HL-60 (cell line): ENCODE measurements around the gene KRT34.

ENCODE experiments used
- DNase-seq, 2 experiments: peaks; one replicate each; pipeline ENCODE4 v3.0.0-alpha.2; 2010 to 2020; ENCODE audit warnings: low read depth in 1 of 2, low spot score in 1 of 2
- H3K27ac ChIP-seq: fragments of 250-450 bp; sonication (Bioruptor Pico); replicated peaks from 2 replicates; pipeline ENCODE4 v1.5.1; 2020; ENCODE audit warnings: mild to moderate bottlenecking, moderate library complexity
- H3K27me3 ChIP-seq: fragments of 250-450 bp; sonication (Bioruptor Pico); 2 replicates; pipeline ENCODE4 v1.5.1; 2021; ENCODE audit warnings: mild to moderate bottlenecking, moderate library complexity; ENCODE audit not compliant: insufficient read depth, poor library complexity, severe bottlenecking
- H3K4me3 ChIP-seq: replicated peaks from 2 replicates; pipeline ENCODE4 v1.5.1; 2011; ENCODE audit warnings: mild to moderate bottlenecking, control low read depth, low read length; ENCODE audit not compliant: insufficient read depth
- GABPA ChIP-seq: IDR thresholded peaks from 2 replicates; pipeline ENCODE4 v1.6.1; 2012; ENCODE audit warnings: low read depth
- POLR2AphosphoS5 ChIP-seq: IDR thresholded peaks from 2 replicates; pipeline ENCODE4 v1.6.1; 2012; ENCODE audit warnings: low read depth
- SPI1 ChIP-seq: IDR thresholded peaks from 2 replicates; pipeline ENCODE4 v1.6.1; 2012; ENCODE audit warnings: low read depth, mild to moderate bottlenecking, borderline replicate concordance
- TF ChIP-seq, protein P1 (sequence below): IDR thresholded peaks from 2 replicates; pipeline ENCODE4 v1.6.1; 2012; ENCODE audit warnings: low read depth; ENCODE audit not compliant: insufficient replicate concordance
- TF ChIP-seq, protein P2 (sequence below): IDR thresholded peaks from one replicate; pipeline ENCODE4 v1.5.1; 2011; ENCODE audit warnings: low read length, control low read depth, inconsistent platforms; ENCODE audit not compliant: insufficient read depth

Gene KRT34

DNA sequence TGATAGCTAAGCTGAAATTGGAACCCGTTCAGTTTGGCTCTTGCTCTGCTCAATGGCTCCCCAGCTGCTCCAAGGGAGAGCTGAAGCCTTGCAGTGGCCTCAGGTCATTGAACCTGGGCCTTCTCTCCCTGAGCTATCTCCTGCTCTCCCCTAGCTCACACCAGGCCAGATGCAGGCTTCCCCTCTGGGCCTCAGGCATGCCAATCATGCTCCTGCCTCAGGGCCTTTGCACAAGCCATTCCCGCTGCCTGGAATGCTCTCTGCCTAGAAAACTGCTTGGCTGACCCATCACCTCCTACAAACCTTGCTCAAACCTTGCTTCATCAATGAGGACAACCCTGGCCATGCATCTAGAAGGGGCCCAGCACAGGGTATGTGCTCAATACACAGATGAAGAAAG is 49.9 kb downstream of the KRT34 start:
- TF ChIP-seq, protein P1, sequence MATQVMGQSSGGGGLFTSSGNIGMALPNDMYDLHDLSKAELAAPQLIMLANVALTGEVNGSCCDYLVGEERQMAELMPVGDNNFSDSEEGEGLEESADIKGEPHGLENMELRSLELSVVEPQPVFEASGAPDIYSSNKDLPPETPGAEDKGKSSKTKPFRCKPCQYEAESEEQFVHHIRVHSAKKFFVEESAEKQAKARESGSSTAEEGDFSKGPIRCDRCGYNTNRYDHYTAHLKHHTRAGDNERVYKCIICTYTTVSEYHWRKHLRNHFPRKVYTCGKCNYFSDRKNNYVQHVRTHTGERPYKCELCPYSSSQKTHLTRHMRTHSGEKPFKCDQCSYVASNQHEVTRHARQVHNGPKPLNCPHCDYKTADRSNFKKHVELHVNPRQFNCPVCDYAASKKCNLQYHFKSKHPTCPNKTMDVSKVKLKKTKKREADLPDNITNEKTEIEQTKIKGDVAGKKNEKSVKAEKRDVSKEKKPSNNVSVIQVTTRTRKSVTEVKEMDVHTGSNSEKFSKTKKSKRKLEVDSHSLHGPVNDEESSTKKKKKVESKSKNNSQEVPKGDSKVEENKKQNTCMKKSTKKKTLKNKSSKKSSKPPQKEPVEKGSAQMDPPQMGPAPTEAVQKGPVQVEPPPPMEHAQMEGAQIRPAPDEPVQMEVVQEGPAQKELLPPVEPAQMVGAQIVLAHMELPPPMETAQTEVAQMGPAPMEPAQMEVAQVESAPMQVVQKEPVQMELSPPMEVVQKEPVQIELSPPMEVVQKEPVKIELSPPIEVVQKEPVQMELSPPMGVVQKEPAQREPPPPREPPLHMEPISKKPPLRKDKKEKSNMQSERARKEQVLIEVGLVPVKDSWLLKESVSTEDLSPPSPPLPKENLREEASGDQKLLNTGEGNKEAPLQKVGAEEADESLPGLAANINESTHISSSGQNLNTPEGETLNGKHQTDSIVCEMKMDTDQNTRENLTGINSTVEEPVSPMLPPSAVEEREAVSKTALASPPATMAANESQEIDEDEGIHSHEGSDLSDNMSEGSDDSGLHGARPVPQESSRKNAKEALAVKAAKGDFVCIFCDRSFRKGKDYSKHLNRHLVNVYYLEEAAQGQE: no peak
- TF ChIP-seq SPI1: no peak
- TF ChIP-seq POLR2AphosphoS5: no peak
- no peak for TF ChIP-seq GABPA
- TF ChIP-seq, protein P2, sequence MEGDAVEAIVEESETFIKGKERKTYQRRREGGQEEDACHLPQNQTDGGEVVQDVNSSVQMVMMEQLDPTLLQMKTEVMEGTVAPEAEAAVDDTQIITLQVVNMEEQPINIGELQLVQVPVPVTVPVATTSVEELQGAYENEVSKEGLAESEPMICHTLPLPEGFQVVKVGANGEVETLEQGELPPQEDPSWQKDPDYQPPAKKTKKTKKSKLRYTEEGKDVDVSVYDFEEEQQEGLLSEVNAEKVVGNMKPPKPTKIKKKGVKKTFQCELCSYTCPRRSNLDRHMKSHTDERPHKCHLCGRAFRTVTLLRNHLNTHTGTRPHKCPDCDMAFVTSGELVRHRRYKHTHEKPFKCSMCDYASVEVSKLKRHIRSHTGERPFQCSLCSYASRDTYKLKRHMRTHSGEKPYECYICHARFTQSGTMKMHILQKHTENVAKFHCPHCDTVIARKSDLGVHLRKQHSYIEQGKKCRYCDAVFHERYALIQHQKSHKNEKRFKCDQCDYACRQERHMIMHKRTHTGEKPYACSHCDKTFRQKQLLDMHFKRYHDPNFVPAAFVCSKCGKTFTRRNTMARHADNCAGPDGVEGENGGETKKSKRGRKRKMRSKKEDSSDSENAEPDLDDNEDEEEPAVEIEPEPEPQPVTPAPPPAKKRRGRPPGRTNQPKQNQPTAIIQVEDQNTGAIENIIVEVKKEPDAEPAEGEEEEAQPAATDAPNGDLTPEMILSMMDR: no peak
- DNase-seq: no peak
- H3K27me3 ChIP-seq: peaks cover 2% of the 10 kb centered on the region
- H3K4me3 ChIP-seq: no peak overlapping the region
- no peak overlapping the region for H3K27ac ChIP-seq

GRCh38 chr17:41331606-41332005 is 50.5 kb downstream of the KRT34 start:
- no peak for DNase-seq
- TF ChIP-seq GABPA (no peak), POLR2AphosphoS5 (no peak), SPI1 (no peak)
- TF ChIP-seq, protein P2: no peak
- TF ChIP-seq, protein P1: no peak
- Histone ChIP-seq H3K27me3 (peaks cover 2% of the 10 kb centered on the region), H3K4me3 (no peak overlapping the region), H3K27ac (no peak overlapping the region)

DNA sequence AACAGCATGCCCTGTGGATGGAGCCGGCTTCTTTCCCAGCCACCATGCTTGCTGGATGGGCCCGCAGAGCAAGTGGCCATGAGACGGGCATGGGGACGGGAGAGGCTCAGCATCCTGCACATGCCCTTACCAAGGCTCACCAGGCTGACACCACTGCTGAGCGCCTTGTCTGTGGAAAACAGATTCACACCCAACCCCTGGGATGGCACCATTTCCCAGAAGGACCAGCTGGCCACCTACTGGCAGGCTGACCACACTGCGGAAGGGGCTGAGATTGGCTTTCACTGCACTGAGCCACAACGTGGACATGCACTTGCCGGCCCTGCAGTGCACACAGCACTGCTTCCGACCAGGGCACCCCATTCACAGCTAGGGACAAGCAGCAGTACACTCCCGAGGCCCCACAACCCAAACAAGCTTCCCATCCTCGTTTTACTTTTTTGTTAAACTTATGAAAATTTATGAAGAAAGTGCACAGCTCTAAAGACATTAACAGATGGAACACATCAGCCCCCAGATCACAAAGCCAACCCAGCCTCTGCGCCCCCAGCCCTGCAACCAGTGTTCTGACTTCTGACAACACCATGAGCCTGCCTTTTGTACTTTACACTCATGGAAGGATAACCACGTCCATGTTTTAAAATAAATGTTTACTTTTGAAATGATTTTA is 52.7 kb downstream of the KRT34 start:
- Histone ChIP-seq H3K4me3 (no peak overlapping the region), H3K27ac (no peak overlapping the region), H3K27me3 (peaks cover 2% of the 10 kb centered on the region)
- TF ChIP-seq, protein P2: peak; percentile 36
- TF ChIP-seq, protein P1: no peak
- TF ChIP-seq POLR2AphosphoS5: no peak
- no peak for TF ChIP-seq GABPA
- no peak for TF ChIP-seq SPI1
- peak in 1 of 2 experiments; percentile 41 for DNase-seq
